ENCODE data around the gene USPL1.

DNA sequence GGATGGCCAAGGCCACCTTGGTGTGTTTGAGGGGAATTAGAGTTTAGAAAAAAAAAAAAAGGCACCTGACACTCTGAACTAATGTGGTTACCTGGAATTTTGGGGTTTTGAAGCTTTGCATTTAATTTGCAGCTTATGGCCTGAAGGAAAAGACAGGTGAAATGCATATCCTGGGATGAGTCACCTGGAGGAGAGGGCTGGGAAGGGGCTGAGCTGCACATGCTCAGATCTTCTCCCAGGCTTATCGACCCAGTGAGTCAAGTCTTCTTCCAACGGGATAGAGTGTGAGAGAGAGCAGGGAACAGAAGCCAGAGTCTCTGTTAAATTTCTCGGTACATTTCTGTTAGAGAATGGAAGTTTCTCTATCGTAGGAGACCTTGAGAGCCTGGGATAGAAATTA lies 88.0 kb downstream of the USPL1 start:
- TF ChIP-seq ZFP3 (CRISPR knock-in tag; IDR thresholded peaks at IDR 0.05) = no peak
- TF ChIP-seq ZNF70 (CRISPR knock-in tag; IDR thresholded peaks at IDR 0.05) = no peak
- no peak for TF ChIP-seq ZNF565 (CRISPR knock-in tag; conservative IDR thresholded peaks at IDR 0.05; ENCODE audit: low read depth)

All from SK-N-SH treated with all-trans-retinoic acid at 6 μM for 48 hours (cell line).